G401 (cell line): ENCODE measurements around the gene SLC7A10. TPM values are rescaled to one million over a fixed set of nuclear protein-coding genes. Genes with fewer than 3 reads are reported as not detected.

Experiments
- DNase-seq: peaks from one replicate; pipeline ENCODE4 v3.0.0-alpha.2; 2015; ENCODE audit warnings: low spot score
- in situ Hi-C: cut with HindIII; loops from 2 replicates; pipeline ENCODE4 v1.10.0; 2016; ENCODE audit warnings: low sequenced_read_pairs, mixed read lengths
- total RNA-seq: library from RNA; depleted of rRNA; stranded (reverse); fragments of >200 nt; shearing (Covaris generic); gene quantifications from 2 replicates; pipeline ENCODE4 v1.2.3, GENCODE V29; 2014; rRNA removed

SLC7A10 gene
- total RNA-seq = not detected in 2 replicates

DNA sequence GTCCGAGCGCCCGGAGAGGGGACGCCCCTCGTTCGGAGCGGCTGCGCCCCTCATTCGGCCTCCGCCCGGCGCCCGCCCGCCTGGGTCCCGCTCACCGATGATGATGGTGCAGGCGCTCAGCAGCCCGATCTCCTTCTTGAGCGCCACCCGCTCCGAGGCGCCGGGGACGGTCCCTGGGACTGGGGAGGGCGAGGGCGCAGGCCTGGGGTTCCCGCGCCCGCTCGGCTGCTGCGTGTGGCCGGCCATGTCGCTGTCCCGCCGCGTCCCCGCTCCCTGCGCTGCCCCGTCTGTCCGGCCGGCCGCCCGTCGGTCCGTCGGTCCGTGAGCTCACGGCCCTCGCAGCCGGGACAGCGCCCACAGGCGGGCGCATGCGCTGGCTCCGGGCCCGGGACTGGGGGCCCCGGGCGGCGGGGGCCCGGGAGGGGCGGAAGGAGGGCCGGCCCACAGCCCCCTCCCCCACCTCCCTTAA, at the start of gene SLC7A10:
SLC7A10 (minus strand) TSS at position 393 of the 469 bp plus-strand sequence; CDS start at position 246, 147 bp downstream.
- in situ Hi-C loops = no loop called here
- DNase-seq = no peak

GRCh38 chr19:33274663-33275558, 49.3 kb upstream of the SLC7A10 start:
- in situ Hi-C loops = no loop called here
- DNase-seq = no peak

DNA sequence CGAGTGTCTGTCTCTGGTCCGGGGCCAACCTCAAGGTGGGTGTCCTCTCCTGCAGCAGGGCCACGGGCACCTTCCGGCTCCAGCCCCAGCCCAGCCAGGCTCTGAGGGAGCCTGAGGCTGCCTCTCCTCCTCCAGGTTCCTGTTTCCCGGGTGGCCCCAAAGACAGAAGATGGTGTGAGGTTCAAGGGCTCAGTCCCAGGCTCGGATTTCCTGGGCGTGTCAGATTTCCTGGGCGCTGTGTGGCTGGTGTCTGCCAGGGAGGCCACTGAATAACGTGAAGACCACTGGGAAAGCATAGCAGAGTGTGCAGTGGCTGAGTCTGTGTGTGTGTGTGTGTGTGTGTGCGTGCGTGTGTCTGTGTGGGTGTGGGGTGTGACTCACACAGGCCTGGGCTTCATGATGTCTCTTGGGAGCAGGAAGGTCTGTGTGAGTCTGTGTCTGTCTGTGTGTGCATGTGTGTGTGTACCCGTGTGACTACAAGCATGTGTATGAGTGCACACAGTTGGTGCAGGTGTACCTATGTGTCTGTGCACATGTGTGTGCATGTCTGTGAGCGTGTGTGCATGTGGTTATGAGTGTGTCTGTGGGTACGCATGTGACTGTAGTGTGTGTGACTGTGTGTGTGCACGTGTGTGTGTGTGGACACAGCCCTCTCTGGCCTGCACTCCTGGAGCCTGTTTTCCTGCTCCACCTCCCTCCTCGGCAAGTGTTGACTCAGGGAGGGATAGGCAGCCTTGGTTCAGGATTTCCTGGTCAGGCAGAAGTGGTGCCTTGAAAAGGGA, 48.4 kb upstream of the SLC7A10 start:
- no peak for DNase-seq
- in situ Hi-C loops = no loop called here

DNA sequence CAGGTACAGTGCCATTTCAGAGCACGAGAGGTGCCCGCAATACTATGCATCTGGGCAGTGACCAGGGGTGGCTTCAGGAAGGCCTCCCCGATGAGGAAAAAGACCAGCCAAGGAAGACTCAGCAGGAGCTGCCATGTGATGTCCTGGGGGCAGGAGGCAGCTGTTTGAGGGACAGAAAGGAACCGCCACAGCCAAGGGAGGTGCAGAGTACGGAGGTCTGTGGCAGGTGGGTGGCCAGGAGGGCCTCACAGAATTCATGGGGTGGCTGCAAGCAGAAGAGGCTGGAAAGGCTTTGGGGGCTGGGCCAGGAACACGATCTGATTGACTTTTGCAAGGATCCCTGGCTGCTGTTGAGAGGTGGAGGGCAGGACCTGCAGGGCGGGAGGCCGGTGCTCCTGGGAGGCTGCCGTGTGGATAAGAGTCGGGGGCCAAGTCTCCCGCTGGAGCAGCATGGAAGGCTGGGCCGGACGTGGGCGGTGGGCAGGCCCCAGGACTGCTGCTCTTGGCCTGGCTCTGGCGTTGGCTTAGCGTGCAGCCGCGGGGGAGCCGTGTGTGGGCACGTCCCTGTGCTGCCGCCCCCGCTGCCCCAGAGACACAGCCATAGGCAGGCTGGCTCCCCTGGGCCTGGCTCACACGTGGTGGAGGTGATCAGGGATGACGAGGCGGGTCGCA, 47.6 kb upstream of the SLC7A10 start:
- in situ Hi-C loops = no loop called here
- no peak for DNase-seq

DNA sequence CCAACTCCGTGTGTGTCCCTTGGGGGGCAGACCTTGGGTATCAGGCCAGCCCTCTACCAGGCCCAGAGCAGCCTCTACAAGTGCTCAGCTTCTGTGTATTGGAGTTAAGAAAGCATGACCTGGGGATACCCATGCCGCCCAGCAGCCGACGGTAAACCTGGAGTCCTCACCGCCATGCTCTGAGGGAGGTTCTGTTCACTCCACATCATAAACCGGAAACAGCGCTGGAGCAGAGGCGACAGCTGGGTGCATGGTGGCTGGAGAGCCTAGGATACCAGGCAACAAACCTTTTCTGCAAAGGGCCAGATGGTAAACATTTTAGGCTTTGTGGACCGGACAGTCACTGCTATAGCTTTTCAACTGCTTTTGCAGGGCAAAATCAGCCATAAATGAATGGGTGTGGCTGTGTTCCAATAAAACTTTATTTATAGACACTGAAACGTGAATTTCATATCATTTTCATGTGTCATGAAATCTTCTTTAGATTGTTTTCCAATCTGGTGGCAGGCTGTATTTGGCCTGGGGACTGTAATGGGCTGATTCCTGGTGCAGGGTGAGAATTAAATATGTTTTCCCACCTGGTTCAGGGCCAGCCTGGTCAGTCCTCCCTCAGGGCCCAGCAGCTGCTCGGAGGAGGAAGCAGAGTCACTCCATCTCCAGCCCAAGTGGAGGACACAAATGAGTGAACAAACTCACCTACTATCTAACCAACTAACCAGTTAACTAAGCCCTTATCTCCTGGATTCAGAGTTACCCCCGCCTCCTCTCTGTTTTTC, 45.8 kb upstream of the SLC7A10 start:
- no peak for DNase-seq
- in situ Hi-C loops = no loop called here

DNA sequence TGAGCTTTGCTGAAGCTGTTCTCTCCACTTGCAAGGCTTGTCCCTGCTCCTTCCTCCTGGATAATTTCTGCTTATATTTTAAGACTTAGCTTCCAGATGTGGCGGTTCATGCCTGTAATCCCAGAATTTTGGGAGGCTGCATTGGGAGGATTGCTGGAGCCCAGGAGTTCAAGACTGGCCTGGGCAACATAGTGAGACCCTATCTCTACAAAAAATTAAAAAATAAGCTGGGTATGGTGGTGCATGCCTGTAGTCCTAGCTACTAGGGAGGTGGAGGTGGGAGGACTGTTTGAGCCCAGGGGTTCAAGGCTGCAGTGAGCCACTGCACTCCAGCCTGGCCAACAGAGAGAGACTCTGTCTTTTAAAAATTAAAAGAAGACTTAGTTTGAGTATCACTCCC, 45.1 kb upstream of the SLC7A10 start:
- in situ Hi-C loops = no loop called here
- no peak for DNase-seq

DNA sequence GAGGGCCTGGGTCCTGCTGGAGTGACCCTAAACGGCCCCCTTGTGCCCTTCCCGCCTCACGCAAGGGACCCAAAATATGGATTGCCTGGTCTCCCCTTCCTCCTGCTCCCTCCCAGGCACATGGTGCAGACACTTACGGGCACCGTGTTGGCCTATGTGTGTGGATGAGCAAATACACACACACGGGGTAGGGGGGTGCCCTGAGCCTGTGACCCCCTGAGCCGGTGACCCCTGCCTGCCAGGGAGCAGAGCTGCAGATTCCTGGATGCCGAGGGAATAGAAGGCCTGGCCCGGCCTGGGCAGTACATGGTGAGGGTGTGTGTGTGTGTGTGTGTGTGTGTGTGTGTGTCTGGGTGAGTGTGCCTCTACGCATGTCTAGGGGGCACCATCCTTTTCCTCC, 43.4 kb upstream of the SLC7A10 start:
- in situ Hi-C loops = no loop called here
- no peak for DNase-seq

DNA sequence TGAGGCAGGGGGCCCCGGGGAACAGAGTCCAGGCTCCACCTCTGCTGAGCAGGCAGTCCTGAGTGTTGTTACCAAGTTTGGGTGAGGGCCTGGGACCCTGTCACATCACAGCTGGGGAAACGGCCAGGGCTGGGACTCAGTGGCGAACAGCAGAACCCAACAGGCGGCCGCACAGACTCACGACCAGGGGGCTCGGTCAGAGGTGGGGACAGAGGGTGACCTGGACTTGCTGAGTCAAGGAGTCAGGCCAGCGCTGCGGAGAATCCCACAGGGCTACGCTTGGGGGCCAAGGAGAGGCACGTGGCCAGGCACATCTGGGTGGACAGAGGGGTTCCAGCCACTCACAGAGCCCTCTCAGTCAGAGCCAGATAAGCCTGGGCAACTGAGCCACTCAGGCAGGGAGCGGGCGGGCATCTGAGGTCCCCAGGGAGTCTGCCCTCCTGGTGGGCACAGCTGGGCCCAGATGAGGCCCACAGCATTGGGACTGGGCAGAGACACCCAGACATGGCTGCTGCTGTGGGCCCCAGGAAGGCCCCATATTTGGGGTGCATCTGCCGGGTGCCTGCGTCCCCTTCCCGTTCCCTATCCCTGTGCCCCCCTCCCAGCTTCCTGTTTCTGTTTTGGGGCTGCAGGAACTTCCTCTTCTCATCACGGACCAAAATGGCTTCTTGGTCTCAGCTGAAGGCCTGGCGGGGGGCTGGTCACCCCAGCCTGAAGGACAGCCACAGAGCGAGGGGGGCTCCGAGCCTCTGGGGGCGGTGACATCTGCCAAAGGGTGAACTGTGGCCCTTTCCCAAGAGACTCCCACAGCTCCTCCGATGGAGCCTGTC, 42.7 kb upstream of the SLC7A10 start:
- in situ Hi-C loops = no loop called here
- DNase-seq = no peak

DNA sequence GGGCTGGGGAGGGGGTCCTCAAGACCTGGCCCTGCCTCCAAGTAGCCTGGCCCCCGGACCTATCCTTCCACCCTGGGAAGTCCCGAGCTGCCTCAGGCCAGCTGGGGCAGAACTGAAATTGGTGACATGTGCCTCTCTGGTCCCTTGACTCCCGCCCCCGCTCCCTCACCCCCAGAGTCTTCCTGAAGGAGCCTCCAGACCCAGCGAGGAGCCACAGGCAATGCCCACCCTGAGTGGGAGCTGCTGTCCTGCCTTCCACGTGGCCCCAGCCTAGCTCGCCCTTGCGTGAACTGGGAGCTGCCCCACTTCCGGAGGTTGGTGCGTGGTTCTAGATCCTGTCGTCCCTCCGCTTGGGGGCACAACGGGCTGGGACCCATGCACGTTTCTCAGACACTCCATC, 42.1 kb upstream of the SLC7A10 start:
- in situ Hi-C loops = no loop called here
- no peak for DNase-seq

GRCh38 chr19:33266974-33267484, 41.4 kb upstream of the SLC7A10 start:
- no peak for DNase-seq
- in situ Hi-C loops = no loop called here

DNA sequence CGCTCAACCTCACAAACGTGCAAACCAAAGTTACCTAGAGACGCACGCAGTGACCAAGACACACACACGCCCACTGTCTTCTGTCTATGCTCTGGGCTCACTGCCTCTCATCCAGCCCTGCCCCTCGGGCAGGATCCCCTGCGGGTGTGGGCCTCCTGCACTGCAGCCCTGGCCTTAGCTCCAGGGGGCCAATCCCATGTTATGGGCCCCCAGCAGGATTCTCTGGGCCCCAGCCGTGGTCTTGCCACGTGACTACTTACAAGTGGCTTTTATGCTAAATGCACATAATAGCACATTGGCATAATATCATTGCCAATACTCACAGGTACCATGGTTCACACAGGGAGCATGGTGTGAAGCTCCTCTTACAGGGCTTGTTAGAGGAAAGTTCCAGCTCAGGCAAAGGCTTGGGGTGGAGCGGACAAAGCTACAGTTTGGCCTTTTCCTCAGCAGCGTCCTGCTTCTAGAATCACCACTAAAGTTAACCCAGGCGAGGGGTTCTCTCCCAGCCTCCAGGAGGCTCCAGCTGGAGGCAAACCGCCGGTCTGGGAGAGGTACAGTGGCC, 39.3 kb upstream of the SLC7A10 start:
- no peak for DNase-seq
- in situ Hi-C loops = no loop called here

GRCh38 chr19:33263325-33264023, 37.8 kb upstream of the SLC7A10 start:
- DNase-seq = no peak

GRCh38 chr19:33261511-33262189, 36.0 kb upstream of the SLC7A10 start:
- no peak for DNase-seq
- in situ Hi-C loops = no loop called here

More at GRCh38 chr19:33263325-33264023, 37.8 kb upstream of the SLC7A10 start:
- in situ Hi-C loops = no loop called here

DNA sequence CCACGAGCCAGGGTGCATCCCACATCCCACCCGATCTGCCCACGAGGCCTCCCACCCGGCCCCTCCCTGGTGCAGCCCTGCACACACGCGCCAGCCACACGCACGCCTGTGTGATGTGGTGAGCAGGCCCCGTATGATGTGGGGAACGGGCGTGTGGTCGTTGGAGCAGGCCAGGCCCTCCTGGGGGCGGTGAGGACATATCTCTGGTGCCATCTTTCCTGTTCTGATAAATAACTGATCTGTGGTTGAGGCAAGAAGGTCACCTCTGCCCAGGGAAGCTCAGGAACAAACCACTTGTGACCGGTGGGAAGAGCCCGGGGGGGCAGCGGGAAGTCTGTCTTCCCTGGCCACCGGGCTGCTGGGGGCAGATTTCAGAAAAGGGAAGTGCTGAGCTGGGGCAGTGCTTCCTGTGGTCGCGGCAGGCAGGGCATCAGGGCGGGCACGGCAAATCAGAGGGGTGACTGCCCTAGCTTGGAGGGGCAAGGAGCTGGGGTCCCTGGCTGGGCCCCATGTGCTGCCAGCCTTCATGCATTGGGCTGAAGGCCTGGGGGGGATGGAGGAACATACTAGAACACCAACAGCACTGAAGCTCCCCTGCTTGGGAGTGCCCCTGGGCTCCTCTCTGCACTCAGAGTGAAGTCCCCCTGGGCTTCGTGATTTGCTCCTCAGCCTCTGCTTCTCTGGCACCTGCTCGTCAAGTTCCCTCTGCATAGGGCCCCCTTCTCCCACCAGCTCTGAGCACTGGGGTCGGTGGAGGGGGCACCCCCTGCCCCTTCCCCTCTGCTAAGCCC, 35.2 kb upstream of the SLC7A10 start:
- in situ Hi-C loops = no loop called here
- DNase-seq = no peak

DNA sequence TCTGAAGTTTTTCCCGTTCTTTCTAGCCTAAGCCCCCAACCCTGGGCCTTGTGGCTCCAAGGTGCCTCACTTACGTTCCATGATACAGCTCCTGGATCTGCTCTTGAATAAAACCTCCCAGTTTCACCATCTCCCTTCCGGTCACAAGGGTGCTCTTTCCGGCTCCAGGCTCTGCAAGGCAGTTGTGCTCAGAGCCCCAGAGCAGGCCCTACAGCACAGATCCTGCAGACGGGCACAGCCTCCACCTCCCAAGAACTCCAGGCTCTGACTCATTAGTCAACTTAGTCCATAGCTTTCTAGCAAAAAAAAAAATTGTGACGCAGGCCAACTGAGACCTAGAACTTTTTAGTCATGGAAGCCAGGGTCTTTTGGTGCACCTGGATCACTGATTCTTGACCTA, 33.9 kb upstream of the SLC7A10 start:
- in situ Hi-C loops = no loop called here

DNA sequence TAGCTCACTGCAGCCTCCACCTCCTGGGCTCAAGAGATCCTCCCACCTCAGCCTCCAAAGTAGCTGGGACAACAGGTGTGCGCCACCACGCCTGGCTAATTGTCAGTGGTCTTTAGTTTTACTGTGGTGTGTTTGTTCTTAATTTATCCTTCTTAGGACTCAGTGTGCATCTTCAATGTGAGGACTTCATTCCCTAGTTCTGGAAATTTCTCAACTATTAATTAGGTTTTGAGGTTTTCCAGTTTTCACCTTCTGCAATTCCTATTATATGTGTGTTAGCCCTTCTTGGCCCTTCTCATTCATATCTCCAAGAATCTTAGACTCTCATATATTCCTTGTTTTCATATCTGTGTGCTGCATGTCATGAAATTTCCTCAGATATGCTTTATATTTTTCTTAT, 32.2 kb upstream of the SLC7A10 start:
- in situ Hi-C loops = no loop called here
- no peak for DNase-seq

More for the DNA sequence above, 33.9 kb upstream of the SLC7A10 start:
- no peak for DNase-seq
